Heart left ventricle (tissue), 16 donors: Measurements from ENCODE around the gene LTC4S. TPM values are rescaled to one million over a fixed set of nuclear protein-coding genes. Genes with fewer than 3 reads are reported as not detected.

Source experiments
- ATAC-seq, 4 donors: fragments of 200-7000 bp; cut with Tn5 transposase; one replicate each; pipeline ENCODE4 v1.9.1; 2020 to 2022; ENCODE audit warnings: moderate library complexity in 4 of 4, mild to moderate bottlenecking in 3 of 4, moderate number of reproducible peaks in 1 of 4
- DNase-seq, 5 donors: peaks; one replicate each; pipeline ENCODE4 v3.0.0-alpha.2; 2020
- H3K27ac ChIP-seq, 12 donors: fragments of 200-600 bp; sonication (generic) in 4 of 12; one replicate each; pipeline versions ENCODE4 v1.5.0 to v1.8.0; 2016 to 2022; ENCODE audit warnings: mild to moderate bottlenecking in 2 of 12
- H3K27me3 ChIP-seq, 9 donors: fragments of 200-600 bp; sonication (generic) in 2 of 9; one replicate each; pipeline versions ENCODE4 v1.5.1 to v1.8.0; 2016 to 2022; ENCODE audit warnings: mild to moderate bottlenecking in 3 of 9
- H3K36me3 ChIP-seq, 9 donors: fragments of 200-600 bp; sonication (generic) in 2 of 9; one replicate each; pipeline versions ENCODE4 v1.5.0 to v1.8.0; 2018 to 2022; ENCODE audit warnings: mild to moderate bottlenecking in 2 of 9
- H3K4me1 ChIP-seq, 12 donors: fragments of 200-600 bp; sonication (generic) in 4 of 12; one replicate each; pipeline versions ENCODE4 v1.5.0 to v1.8.0; 2016 to 2022; ENCODE audit warnings: mild to moderate bottlenecking in 3 of 12
- H3K4me3 ChIP-seq, 12 donors: fragments of 200-600 bp; sonication (generic) in 4 of 12; one replicate each; pipeline versions ENCODE4 v1.5.0 to v1.8.0; 2017 to 2022; ENCODE audit warnings: mild to moderate bottlenecking in 9 of 12, moderate library complexity in 4 of 12
- H3K9me3 ChIP-seq, 12 donors: fragments of 200-600 bp; sonication (generic) in 4 of 12; one replicate each; pipeline versions ENCODE4 v1.5.0 to v1.8.0; 2016 to 2022; ENCODE audit warnings: mild to moderate bottlenecking in 1 of 12
- POLR2A ChIP-seq, 2 donors: fragments of 450-650 bp; IDR thresholded peaks; one replicate each; pipeline ENCODE4 v1.6.1; 2017; ENCODE audit warnings: antibody characterized with exemption in 2 of 2, mild to moderate bottlenecking in 2 of 2, moderate library complexity in 2 of 2
- WGBS, 4 donors: extraction: QIAGEN DNeasy Blood & Tissue Kit in 2 of 4; methylation state at CpG; one replicate each; pipeline versions ENCODE4 v1.1.5 to v1.1.7; 2013 to 2018; 5-methylcytosine and 5-hydroxymethylcytosine counted together
- intact Hi-C, 10 donors: fragments of 100-400 bp; cut with DNase I; formaldehyde crosslinking; loops; one replicate each; pipeline versions ENCODE4 v1.11.1 to v1.14.2; 2022
- polyA plus RNA-seq, 2 donors: library from polyadenylated mRNA; stranded (reverse); fragments of 200-250 nt; gene quantifications; one replicate each; pipeline ENCODE4 v1.2.3, GENCODE V29; 2013
- total RNA-seq, 9 donors: library from RNA; depleted of rRNA in 2 of 9; stranded (reverse); fragments of >200 nt in 2 of 9; fragmentation: NEBNext Ultra II Directional in 3 of 9; extraction: Animal tissue kit (Norgen Biotek cat#: 25700) in 3 of 9; gene quantifications; one replicate each; pipeline versions ENCODE4 v1.1.0 to v1.2.4, GENCODE V29; 2016 to 2023
- TF ChIP-seq, protein P1 (sequence below), 12 donors: fragments of 200-600 bp; sonication (generic) in 4 of 12; IDR thresholded peaks; one replicate each; pipeline versions ENCODE4 v1.5.0 to v1.8.0; 2018 to 2022; ENCODE audit warnings: antibody characterized with exemption in 12 of 12, mild to moderate bottlenecking in 5 of 12
- donor health status: ischemic (EF 13 %, LVEDD 7.1; RV severe dilation, severe dysfunction).
- donor health status: healthy with polysubstance abuse.
- donor health status: DM: no; HTN: yes; CAD: no.
- donor health status: DM: no; HTN: no; CAD: no.
- donor health status: ischemic (EF 25% LVEDD 6.9; RV normal size, moderate dysfunction).
- donor health status: ischemic (EF 25% LVEDD 5.7; RV mildly dilated, moderate dysfunction).
- donor health status: healthy.
- donor health status: DM: yes; HTN: yes; CAD: no.
- donor health status: ischemic (EF 35%, LVEDD 5.7; RV mildly dilated, moderate dysfunction).
- donor health status: nonischemic (EF 11% LVEDD 7.7; RV severe dilation, severe dysfunction).
- donor health status: DM: yes; HTN: yes; CAD: no.
- donor health status: PGD.
- donor health status: ischemic (EF 29% LVEDD 5.4; RV normal size, mild dysfunction).
- donor health status: nonischemic (EF 23%, LVEDD 6.1; RV moderate dilation, normal function).

The LTC4S gene
- total and polyA plus RNA-seq, 11 donors, result 3.3 to 16.7 (median 9.5) TPM

GRCh38 chr5:179777909-179778308 lies 15.9 kb upstream of the LTC4S start:
- intact Hi-C loops, result no loop called here
- Histone ChIP-seq H3K27ac (peak overlapping the region in 2 of 12 donors; percentile 15 to 71), H3K9me3 (no peaks in the 10 kb centered on the region), H3K27me3 (no peaks in the 10 kb centered on the region), H3K4me3 (peak overlapping the region in 1 of 12 donors; percentile 15), H3K36me3 (peaks cover 2 to 81% (median 61%) of the 10 kb centered on the region in 9 donors), H3K4me1 (peaks cover 0 to 63% (median 0%) of the 10 kb centered on the region in 12 donors)
- ATAC-seq (peak in 3 of 4 donors; percentile 31 to 63 (median 48)), DNase-seq (no peak)
- 54 to 71% (median 65%) methylated on average over 9 of the region's 9 CpGs for WGBS, 4 donors
- no peak for TF ChIP-seq POLR2A (IDR thresholded peaks at IDR 0.05)
- TF ChIP-seq, protein P1, sequence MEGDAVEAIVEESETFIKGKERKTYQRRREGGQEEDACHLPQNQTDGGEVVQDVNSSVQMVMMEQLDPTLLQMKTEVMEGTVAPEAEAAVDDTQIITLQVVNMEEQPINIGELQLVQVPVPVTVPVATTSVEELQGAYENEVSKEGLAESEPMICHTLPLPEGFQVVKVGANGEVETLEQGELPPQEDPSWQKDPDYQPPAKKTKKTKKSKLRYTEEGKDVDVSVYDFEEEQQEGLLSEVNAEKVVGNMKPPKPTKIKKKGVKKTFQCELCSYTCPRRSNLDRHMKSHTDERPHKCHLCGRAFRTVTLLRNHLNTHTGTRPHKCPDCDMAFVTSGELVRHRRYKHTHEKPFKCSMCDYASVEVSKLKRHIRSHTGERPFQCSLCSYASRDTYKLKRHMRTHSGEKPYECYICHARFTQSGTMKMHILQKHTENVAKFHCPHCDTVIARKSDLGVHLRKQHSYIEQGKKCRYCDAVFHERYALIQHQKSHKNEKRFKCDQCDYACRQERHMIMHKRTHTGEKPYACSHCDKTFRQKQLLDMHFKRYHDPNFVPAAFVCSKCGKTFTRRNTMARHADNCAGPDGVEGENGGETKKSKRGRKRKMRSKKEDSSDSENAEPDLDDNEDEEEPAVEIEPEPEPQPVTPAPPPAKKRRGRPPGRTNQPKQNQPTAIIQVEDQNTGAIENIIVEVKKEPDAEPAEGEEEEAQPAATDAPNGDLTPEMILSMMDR (IDR thresholded peaks at IDR 0.05), result no peak

DNA sequence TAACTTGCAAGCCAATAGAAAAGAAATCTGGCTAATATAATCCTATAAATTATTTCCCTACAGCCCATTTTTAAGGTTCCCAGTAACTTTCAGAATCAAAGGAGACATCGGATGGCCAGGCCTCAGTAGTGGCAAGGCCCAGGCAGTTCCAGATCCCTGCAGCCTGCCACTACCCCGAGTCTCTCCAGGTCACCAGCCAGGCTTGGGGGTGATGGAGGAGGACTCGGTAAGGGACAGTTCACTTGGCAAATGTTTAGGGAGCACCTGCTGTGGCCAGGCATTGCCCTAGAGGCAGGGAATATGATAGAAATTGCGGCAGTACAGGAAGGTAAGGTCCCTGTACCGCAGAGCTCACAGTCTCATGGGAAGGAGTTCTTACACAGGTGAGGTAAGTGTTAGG lies 15.2 kb upstream of the LTC4S start:
- Histone ChIP-seq H3K27ac (peak overlapping the region in 1 of 12 donors; percentile 71), H3K9me3 (no peaks in the 10 kb centered on the region), H3K27me3 (no peaks in the 10 kb centered on the region), H3K4me3 (no peak overlapping the region), H3K36me3 (peaks cover 0 to 75% (median 54%) of the 10 kb centered on the region in 9 donors), H3K4me1 (peaks cover 0 to 63% (median 0%) of the 10 kb centered on the region in 12 donors)
- no peak for TF ChIP-seq POLR2A (IDR thresholded peaks at IDR 0.05)
- TF ChIP-seq, protein P1 (IDR thresholded peaks at IDR 0.05), result no peak
- intact Hi-C loops, result no loop called here
- no peak for ATAC-seq
- no peak for DNase-seq
- WGBS, 4 donors, result 87 to 97% (median 95%) methylated on average over 5 of the region's 5 CpGs

GRCh38 chr5:179779826-179780225 lies 14.0 kb upstream of the LTC4S start:
- intact Hi-C loops, result no loop called here
- H3K27ac ChIP-seq, result peak overlapping the region in 1 of 12 donors; percentile 30
- WGBS, 4 donors, result 73 to 90% (median 83%) methylated on average over 3 to 4 of the region's 4 CpGs
- H3K4me3 ChIP-seq, result no peak overlapping the region
- peaks cover 0 to 62% (median 42%) of the 10 kb centered on the region in 9 donors for H3K36me3 ChIP-seq
- no peaks in the 10 kb centered on the region for H3K27me3 ChIP-seq
- H3K4me1 ChIP-seq, result peaks cover 0 to 63% (median 0%) of the 10 kb centered on the region in 12 donors
- ATAC-seq (no peak), DNase-seq (peak in 1 of 5 donors; percentile 51)
- TF ChIP-seq POLR2A (IDR thresholded peaks at IDR 0.05), result no peak
- TF ChIP-seq, protein P1 (IDR thresholded peaks at IDR 0.05), result no peak
- no peaks in the 10 kb centered on the region for H3K9me3 ChIP-seq

DNA sequence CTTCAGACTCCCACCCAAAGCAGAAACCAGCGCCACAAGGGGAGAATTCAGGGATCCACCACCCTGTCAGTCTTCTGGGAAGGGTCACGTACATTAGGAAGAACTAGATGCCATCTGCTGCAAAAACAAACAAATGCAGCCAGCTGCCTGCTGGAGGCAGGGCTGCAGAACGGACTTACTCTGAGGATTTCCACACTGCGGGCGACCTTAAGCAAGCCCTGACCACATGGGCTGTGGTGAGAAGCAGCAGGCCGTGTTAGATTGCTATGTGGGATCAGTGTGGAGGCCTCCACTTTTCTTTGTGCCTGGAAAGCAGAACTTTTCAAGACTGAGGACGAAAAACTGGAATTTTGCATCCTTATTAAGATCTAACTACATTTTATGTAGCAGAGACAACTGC lies 13.4 kb upstream of the LTC4S start:
- peak in 2 of 5 donors; percentile 31 to 59 for DNase-seq
- Histone ChIP-seq H3K36me3 (peaks cover 0 to 57% (median 37%) of the 10 kb centered on the region in 9 donors), H3K27me3 (no peaks in the 10 kb centered on the region), H3K4me3 (no peak overlapping the region), H3K4me1 (peaks cover 0 to 61% (median 0%) of the 10 kb centered on the region in 12 donors), H3K9me3 (no peaks in the 10 kb centered on the region), H3K27ac (peak overlapping the region in 1 of 12 donors; percentile 30)
- WGBS, 4 donors, result 84 to 96% (median 89%) methylated on average over 7 of the region's 7 CpGs
- intact Hi-C loops, result no loop called here
- peak in 1 of 4 donors; percentile 41 for ATAC-seq
- TF ChIP-seq, protein P1 (IDR thresholded peaks at IDR 0.05), result no peak
- TF ChIP-seq POLR2A (IDR thresholded peaks at IDR 0.05), result no peak
